ENCODE results near the gene PIK3R6.
A peak's percentile ranks its signal among the peaks of the same experiment; 100 is the strongest.
"Not testable (repeated sequence)": the region's sequence is repeated elsewhere in the genome, so short reads cannot be mapped to it uniquely, and the experiment has no call there.

Gene PIK3R6

GRCh38 chr17:8893621-8894201 lies 26.2 kb upstream of the PIK3R6 start:
- DNase-seq, result no peak

- no peak for DNase-seq
Measured at GRCh38 chr17:8893059-8893458, 25.6 kb upstream of the PIK3R6 start.

- no peak for DNase-seq
Measured at GRCh38 chr17:8892338-8892690, 24.8 kb upstream of the PIK3R6 start.

GRCh38 chr17:8890671-8891070 lies 23.2 kb upstream of the PIK3R6 start:
- DNase-seq, result no peak

GRCh38 chr17:8889458-8890210 lies 22.2 kb upstream of the PIK3R6 start:
- no peak for DNase-seq

- no peak for DNase-seq
Measured at GRCh38 chr17:8888704-8889302, 21.3 kb upstream of the PIK3R6 start.

GRCh38 chr17:8887834-8888703 lies 20.6 kb upstream of the PIK3R6 start:
- peak; percentile 34 for DNase-seq

GRCh38 chr17:8887301-8887700 lies 19.8 kb upstream of the PIK3R6 start:
- DNase-seq, result no peak

GRCh38 chr17:8885967-8886684 lies 18.7 kb upstream of the PIK3R6 start:
- DNase-seq, result no peak

- not testable (repeated sequence) for DNase-seq
Measured at GRCh38 chr17:8885163-8885966, 17.9 kb upstream of the PIK3R6 start.

- DNase-seq, result no peak
Measured at GRCh38 chr17:8884336-8884990, 17.0 kb upstream of the PIK3R6 start.

GRCh38 chr17:8883353-8883752 lies 15.9 kb upstream of the PIK3R6 start:
- no peak for DNase-seq

GRCh38 chr17:8881606-8882005 lies 14.1 kb upstream of the PIK3R6 start:
- no peak for DNase-seq

- no peak for DNase-seq
Measured at GRCh38 chr17:8880466-8880865, 13.0 kb upstream of the PIK3R6 start.

GRCh38 chr17:8879410-8879809 lies 11.9 kb upstream of the PIK3R6 start:
- no peak for DNase-seq

- no peak for DNase-seq
Measured at GRCh38 chr17:8877984-8878383, 10.5 kb upstream of the PIK3R6 start.

- DNase-seq, result peak; percentile 61
Measured at GRCh38 chr17:8875957-8876356, 8.5 kb upstream of the PIK3R6 start.

- DNase-seq, result no peak
Measured at GRCh38 chr17:8875436-8875835, 8.0 kb upstream of the PIK3R6 start.

- DNase-seq, result no peak
Measured at GRCh38 chr17:8873801-8874715, 6.6 kb upstream of the PIK3R6 start.
